NCI-H2171 treated with DMSO at 0.1 percent for 48 hours (cell line): ENCODE measurements around the gene CTNND2.
"Not testable (repeated sequence)": the region's sequence is repeated elsewhere in the genome, so short reads cannot be mapped to it uniquely, and the experiment has no call there.

Experiments used
- DNase-seq: peaks from one replicate; lab custom pipeline; 2025; lab: John Stamatoyannopoulos, UW

Gene CTNND2

DNA sequence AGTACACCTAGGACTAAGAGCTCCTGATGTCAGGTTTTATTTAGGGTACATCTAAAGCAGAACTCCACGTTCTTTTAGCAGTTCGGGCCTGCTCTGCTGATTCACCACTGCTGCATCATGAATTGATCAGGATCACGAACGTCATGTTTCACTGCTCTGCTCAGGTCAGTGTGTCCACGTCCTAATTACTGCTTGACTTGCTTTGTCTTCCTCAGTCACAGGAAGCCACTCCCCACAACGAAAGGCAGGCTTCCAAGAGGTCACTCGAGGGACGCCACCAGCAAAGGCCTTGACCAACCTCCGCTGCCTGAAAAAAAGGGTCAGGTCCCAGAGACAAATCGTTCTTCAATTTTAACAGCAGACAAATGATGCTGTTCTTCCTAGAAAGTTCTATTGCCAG lies 40.3 kb downstream of the CTNND2 start:
- DNase-seq = no peak

GRCh38 chr5:11857391-11857790 lies 46.9 kb downstream of the CTNND2 start:
- DNase-seq = no peak

DNA sequence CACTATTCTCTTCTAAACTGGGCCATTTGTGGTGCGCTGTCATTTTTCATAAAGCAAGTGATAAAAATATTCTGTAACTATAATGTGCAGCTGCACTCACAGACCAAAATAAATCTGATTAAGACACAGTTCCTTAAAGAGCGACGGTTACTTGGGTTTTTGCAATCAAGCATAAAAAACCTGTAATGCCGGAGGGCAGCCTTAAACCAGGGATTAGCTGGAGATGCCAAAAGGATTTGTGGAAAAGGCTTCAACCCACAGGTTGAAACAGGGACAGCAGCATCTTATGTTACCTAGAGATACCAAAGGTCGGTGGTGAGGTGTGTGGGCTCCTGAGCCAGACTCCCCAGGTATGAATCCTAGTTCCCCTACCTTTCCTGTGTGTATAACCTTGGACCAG lies 49.3 kb downstream of the CTNND2 start:
- no peak for DNase-seq

DNA sequence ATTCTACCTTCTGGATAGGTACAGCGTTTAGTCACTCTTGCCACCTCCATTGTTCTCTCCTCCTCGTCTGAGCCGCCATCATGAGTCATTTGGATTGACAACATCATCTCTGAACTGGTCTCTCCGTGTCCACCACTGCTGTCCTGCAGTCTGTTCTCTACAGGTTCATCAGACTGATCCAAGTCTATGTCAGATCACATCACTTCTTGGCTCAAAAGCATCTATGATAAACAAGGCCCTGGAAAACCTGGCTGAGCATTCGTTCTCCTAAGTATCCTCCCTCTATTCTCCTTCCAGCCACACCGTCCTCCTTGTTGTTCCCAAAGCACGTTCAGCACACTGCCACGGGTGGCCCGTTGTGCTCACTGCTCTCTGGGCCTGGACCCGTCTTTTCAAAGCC lies 50.5 kb downstream of the CTNND2 start:
- no peak for DNase-seq

DNA sequence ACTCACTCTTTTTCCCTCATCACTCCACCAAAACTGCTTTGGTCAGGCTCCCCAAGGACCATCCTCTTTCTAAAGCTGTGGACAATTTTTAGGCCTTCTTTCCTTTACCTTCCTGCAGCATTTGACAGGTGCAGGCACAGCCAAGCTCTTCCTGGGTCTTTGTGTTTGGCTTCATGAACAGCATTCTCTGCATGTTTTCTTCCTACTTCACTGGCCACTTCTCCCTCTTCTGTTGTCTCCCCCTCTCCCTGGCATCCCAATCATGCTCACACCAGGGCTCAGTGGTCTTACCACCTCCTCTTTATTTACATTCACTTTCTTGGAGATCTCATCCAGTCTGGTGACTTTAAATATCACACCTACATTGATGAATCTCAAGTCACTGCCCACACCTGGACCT lies 51.1 kb downstream of the CTNND2 start:
- DNase-seq = no peak

DNA sequence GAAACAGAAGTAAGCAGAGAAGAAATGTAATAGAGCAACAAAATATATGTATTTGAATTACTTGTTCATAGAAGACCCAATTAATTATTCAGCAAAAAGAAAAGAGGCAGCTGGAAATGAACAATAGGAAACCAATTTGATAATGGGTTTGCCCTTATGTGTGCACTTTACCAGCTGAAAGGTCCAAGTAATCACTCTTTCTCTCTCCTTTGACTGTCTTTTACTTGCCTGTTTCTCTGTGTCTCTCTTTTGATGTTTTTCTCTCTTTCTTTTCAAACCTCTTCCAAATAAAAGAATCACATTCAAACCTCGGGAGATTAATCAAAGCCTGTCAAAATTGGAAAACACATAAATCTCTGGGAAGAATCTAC lies 51.5 kb downstream of the CTNND2 start:
- no peak for DNase-seq

DNA sequence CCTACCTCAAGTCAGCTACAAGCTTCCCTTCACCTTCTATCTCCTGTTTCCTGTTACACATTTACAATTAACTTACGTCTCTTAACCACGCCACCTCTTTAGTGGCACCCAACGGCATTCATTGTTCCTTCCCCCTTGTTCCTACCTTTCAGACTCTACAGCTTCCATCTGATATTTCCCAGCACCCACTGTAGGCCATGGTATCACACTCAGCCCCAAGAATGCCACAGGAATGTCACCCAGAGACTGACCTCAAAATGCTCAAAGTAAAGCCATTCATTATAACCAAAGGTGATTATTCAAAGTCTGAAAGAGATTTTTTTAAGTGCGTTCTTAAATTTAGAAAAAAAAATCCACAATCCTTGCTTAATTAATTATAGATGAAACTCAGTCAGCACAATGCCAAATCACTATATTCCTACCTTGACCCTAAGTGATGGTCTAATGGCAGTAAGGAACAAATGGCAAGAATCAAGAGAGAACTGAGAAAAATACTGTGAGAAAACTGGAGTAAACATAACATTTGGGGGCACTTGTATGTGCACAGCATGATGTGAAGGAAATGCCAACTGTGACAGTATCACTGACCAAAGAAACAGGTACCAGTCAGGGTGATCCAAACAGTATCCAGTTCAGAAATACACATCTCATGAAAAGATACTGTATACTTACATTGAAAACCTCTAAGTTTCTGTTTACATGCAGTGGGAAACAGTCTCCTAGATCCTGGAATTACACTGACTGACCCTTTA lies 52.1 kb downstream of the CTNND2 start:
- no peak for DNase-seq

DNA sequence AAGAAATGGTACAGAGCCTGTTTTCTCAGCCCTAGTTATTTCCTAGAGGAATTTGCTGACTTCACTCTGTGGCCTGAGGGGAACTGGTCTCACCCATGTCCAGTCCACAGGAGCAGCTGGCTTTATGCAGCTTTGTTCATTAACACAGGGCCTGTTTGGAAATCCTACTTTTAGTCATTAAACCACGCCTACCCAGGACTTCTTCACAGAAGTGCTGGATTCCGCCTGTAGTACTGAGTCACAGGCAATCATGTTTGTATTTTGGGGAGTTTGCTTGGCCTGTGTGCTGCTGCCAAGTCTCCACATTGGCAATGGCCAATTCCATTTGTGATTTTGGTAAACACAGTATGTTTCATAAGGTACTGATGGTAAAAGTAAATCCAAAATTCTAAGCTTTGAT lies 52.8 kb downstream of the CTNND2 start:
- no peak for DNase-seq

DNA sequence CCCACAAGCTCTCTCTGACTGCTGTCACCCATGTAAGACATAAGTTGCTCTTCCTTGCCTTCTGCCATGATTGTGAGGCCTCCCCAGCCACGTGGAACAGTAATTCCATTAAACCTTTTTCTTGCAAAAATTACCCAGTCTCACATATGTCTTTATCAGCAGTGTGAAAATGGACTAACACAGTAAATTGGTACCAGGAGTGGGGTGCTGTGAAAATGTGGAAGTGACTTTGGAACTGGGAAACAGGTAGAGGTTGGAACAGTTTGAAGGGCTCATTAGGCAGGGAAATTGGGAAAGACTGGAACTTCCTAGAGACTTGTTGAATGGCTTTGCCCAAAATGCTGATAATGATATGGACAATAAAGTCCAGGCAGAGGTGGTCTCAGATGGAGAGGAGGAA lies 75.7 kb downstream of the CTNND2 start:
- DNase-seq = not testable (repeated sequence)

DNA sequence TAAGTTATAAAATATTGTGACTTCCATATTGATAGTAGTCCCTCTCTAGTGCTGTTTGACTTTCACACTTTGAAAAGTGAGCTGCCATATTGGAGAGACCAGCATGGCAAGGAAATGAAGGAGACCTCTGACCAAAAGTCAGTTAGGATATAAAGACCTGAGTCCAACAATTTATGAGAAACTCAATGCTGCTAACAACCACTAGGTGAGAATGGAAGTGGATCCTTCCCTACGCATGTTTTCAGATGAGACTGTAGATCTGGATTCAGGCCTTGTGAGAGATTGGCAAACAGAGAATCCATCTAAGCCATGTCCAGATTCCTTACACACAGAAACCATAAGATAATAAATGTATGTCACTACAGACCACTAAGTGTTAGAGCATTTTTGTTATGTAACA lies 81.6 kb downstream of the CTNND2 start:
- DNase-seq = no peak

DNA sequence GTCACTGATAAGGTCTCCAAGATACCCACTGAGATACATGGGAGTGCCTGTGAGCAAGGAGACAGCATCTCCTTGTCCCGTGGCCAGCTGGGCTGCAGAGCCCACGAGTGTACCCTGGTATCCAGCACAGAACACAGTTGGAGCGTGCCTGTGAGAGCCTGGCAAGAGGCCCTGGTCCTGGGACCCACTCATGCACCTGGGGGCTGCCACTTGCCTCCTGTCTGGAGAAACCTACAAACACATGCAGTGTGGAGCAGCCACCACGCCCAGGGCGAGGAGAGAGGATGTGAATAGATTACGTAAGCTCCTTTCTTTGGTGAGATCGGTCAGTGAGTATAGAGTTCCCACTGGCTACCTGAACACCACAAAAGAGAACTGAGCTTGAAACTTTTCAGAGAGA lies 88.3 kb downstream of the CTNND2 start:
- DNase-seq = no peak

DNA sequence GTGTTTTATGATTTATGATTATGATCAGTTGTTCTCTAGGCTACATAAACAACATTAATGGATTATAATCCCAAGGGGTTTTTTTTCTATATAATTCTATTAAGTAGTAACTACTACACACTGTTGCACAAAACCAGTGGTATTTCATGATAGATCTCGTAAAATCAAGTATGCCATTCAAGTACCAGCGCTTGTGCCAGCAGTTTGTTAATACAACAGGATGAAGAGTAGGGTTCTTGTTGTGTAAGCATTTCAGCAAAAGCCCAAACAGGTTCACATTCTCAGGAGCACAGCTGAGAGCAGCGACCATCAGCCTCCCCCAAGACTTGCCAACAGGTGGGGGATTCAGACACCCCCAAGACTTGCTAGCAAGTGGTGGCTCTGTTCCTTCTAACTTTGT lies 88.8 kb downstream of the CTNND2 start:
- DNase-seq = no peak

DNA sequence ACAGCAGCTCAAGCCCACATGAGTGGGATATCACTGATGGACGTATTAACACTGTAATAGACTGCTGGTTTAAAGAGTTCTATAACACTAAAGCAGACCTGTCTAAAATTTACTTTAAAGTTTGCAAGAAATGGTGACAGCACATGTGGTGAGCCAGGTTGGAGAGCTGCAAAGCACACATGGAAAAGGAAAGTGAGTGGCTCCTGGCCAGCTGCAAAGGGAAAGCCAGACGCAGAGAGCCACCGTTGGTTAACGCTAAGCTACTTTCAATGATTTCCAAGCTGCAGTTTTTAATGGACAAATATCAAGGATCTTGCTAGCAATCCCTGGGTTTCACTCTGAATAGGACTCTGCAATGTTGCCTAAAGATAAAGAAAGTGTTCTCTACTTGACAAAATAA lies 89.9 kb downstream of the CTNND2 start:
- DNase-seq = no peak

- no peak for DNase-seq
Measured at GRCh38 chr5:11809407-11809806, 94.8 kb downstream of the CTNND2 start.

- DNase-seq = no peak
Measured at GRCh38 chr5:11803436-11803835, 100.8 kb downstream of the CTNND2 start.

GRCh38 chr5:11801061-11801460 lies 103.2 kb downstream of the CTNND2 start:
- no peak for DNase-seq

- DNase-seq = peak; percentile 62
Measured at GRCh38 chr5:11797132-11797531, 107.1 kb downstream of the CTNND2 start.

GRCh38 chr5:11793396-11793795 lies 110.8 kb downstream of the CTNND2 start:
- DNase-seq = no peak

DNA sequence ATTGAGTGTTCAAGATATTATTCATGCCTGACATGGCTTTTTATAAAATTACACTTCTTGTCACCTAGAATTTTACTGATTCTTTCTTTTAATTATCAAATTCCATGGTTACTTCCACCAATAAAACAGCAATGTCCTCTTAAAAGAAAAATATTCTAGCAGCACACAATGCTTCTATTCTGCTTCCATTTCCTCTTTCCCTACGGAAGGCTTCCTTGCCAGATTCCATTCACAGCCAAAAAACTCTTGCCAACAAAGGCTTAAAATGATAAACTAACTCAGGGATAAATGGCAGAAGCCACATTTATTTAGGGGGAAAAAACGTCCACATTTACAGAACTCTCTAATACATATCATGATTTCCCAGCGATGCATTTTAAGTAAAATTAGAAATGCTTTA lies 111.6 kb downstream of the CTNND2 start:
- DNase-seq = no peak

DNA sequence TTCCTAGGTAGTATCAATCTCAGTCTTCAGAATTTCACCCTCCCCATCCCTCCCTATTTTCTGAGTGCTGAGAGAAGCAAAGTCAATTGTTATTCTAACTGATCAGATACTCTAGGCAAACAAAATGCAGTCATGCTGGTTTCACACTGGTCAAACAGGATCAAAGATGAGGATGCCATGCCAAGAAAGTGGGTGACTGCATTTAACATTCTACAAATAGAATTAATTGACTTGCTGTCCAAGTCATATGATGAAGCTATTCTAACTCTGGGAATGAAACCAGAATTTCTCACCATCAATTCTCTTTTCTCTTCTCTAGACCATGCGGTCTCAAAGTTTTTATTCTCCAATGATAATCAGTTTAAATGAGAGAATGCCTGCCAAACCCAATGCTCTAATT lies 112.5 kb downstream of the CTNND2 start:
- no peak for DNase-seq

DNA sequence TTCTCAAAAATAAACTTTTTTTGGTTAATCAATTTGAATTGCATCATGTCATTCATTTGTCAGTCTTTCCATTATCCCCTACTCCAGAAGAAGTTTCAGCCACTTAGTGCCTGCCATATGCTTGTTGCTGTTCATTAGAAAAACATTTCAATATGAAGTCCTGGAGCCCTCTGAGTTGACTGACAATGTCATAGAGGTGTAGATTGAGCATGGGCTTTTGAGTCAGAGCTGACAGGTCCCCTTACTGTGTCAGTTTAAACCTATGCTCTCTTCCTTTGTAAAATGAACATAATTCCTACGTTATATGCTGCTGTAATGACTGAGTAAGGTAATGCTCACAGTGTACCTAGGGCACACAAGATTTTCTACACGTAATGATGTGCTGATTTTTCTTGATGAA lies 114.0 kb downstream of the CTNND2 start:
- DNase-seq = no peak

DNA sequence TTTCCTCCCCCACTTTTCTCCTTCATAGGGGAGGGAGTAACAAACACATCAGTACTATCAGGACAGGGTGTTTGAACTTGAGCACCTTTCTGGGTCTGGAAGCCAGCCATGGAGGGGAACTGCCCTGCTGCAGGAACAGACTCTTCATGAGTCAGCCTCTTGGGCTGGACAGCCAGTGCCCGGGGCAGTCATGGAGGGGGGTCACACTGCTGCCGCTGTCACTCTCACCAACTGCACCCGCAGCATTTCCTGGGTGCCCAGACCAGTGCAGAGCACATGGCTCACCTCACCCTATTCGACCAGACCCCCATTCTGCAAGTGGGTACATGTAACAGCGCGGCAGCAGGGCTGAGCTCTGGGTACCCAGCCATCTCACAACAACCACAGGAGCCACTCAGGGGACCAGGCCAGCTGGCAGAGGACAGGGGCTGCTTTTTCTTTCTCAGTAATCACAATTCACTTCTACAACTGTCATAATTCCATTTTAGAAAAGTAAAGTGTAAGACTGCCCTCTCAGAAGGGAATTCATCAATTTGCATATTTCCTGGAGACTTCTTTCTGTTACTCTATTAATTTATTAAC lies 118.4 kb downstream of the CTNND2 start:
- DNase-seq = no peak

GRCh38 chr5:11780641-11781345 lies 123.5 kb downstream of the CTNND2 start:
- no peak for DNase-seq

DNA sequence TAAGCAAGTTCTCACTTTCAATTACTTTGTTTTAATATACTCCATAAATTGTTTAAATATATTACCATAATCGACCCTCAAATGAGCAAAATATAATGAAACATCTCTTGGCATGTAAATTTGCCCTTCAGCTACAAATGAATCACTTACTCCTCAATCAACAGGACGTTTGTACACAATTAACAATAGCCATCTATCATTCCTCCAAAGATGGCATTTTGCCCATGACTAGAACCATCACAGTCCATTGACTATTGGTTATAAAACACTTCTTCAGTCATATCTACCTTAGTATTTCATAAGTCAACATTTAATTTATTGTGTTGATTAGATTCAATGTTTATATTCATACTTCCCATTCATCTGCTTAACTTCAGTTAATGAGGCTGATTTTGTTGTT lies 127.2 kb downstream of the CTNND2 start:
- DNase-seq = no peak
